ENCODE data around the gene TRAPPC12. TPM values are rescaled to one million over a fixed set of nuclear protein-coding genes. Genes with fewer than 3 reads are reported as not detected.

Gene TRAPPC12
- total RNA-seq, 2 experiments from 2014 or later: 49.8 to 64.0 TPM

- DNase-seq (no peak), ATAC-seq (ENCODE audit: poor library complexity) (no peak)
- H3K9me3 Mint-ChIP-seq: no peaks in the 10 kb centered on the region
- ChIA-PET CTCF (no interaction called here), POLR2A (no interaction called here)
- Histone ChIP-seq H3K9me3 (ENCODE audit: control insufficient read depth in 1 of 2, insufficient read depth in 1 of 2, low read length in 2 of 2) (no peaks in the 10 kb centered on the region), H3K27ac (ENCODE audit: low read depth in 1 of 2, low read length in 2 of 2) (no peak overlapping the region), H3K36me3 (ENCODE audit: insufficient read depth, low read length) (peaks cover 50% of the 10 kb centered on the region), H3K4me1 (ENCODE audit: insufficient read depth, low read length) (no peaks in the 10 kb centered on the region), H3K4me3 (ENCODE audit: low read length) (no peak overlapping the region), H3K27me3 (ENCODE audit: control insufficient read depth in 1 of 2, insufficient read depth in 2 of 2, low read length in 2 of 2) (no peaks in the 10 kb centered on the region)
- no peak overlapping the region for H3K4me3 Mint-ChIP-seq
- peaks cover 33% of the 10 kb centered on the region for H3K4me1 Mint-ChIP-seq (ENCODE audit: low read depth)
- H3K36me3 Mint-ChIP-seq (ENCODE audit: low read depth): peaks cover 80% of the 10 kb centered on the region
- H3K27ac Mint-ChIP-seq: no peak overlapping the region
- TF ChIP-seq, protein P1, sequence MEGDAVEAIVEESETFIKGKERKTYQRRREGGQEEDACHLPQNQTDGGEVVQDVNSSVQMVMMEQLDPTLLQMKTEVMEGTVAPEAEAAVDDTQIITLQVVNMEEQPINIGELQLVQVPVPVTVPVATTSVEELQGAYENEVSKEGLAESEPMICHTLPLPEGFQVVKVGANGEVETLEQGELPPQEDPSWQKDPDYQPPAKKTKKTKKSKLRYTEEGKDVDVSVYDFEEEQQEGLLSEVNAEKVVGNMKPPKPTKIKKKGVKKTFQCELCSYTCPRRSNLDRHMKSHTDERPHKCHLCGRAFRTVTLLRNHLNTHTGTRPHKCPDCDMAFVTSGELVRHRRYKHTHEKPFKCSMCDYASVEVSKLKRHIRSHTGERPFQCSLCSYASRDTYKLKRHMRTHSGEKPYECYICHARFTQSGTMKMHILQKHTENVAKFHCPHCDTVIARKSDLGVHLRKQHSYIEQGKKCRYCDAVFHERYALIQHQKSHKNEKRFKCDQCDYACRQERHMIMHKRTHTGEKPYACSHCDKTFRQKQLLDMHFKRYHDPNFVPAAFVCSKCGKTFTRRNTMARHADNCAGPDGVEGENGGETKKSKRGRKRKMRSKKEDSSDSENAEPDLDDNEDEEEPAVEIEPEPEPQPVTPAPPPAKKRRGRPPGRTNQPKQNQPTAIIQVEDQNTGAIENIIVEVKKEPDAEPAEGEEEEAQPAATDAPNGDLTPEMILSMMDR (IDR thresholded peaks at IDR 0.05): no peak
- intact Hi-C loops (cut with DNase I, micrococcal nuclease): no loop called here
- no peaks in the 10 kb centered on the region for H3K27me3 Mint-ChIP-seq
These were observed 26.4 kb downstream of the TRAPPC12 start for GRCh38 chr2:3405876-3406275.

DNA sequence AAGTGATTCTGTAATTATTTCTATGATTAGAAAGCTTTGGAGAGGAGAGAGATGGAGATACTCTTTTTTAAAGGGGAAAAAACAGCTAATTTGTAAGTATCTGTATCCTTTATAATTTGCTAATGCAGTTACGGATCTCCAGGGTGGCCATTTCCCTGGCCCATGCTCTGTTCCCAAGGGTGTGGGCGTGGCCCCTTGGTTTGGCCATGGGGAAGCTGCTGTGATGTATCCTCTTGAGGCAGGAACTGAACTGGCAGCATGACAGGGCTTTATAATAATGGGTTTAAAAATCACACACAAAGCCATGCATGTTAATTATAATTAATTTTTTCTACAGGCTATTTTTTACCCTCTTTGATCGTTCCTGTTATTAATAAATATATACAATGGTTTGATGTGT, 27.0 kb downstream of the TRAPPC12 start:
- ChIA-PET CTCF (no interaction called here), POLR2A (no interaction called here)
- peaks cover 82% of the 10 kb centered on the region for H3K36me3 Mint-ChIP-seq (ENCODE audit: low read depth)
- H3K27me3 Mint-ChIP-seq: no peaks in the 10 kb centered on the region
- DNase-seq: no peak
- ATAC-seq (ENCODE audit: poor library complexity): no peak
- H3K27ac Mint-ChIP-seq: no peak overlapping the region
- H3K4me3 Mint-ChIP-seq: no peak overlapping the region
- no peak overlapping the region for H3K4me3 ChIP-seq (ENCODE audit: low read length)
- no peaks in the 10 kb centered on the region for H3K9me3 Mint-ChIP-seq
- no peaks in the 10 kb centered on the region for H3K27me3 ChIP-seq (ENCODE audit: control insufficient read depth in 1 of 2, insufficient read depth in 2 of 2, low read length in 2 of 2)
- TF ChIP-seq, protein P1 (IDR thresholded peaks at IDR 0.05): no peak
- intact Hi-C loops (cut with DNase I, micrococcal nuclease): no loop called here
- no peaks in the 10 kb centered on the region for H3K4me1 ChIP-seq (ENCODE audit: insufficient read depth, low read length)
- H3K27ac ChIP-seq (ENCODE audit: low read depth in 1 of 2, low read length in 2 of 2): no peak overlapping the region
- no peaks in the 10 kb centered on the region for H3K9me3 ChIP-seq (ENCODE audit: control insufficient read depth in 1 of 2, insufficient read depth in 1 of 2, low read length in 2 of 2)
- peaks cover 44% of the 10 kb centered on the region for H3K36me3 ChIP-seq (ENCODE audit: insufficient read depth, low read length)
- peaks cover 40% of the 10 kb centered on the region for H3K4me1 Mint-ChIP-seq (ENCODE audit: low read depth)

- H3K4me1 Mint-ChIP-seq (ENCODE audit: low read depth): peaks cover 32% of the 10 kb centered on the region
- H3K36me3 ChIP-seq (ENCODE audit: insufficient read depth, low read length): peaks cover 28% of the 10 kb centered on the region
- no peaks in the 10 kb centered on the region for H3K9me3 ChIP-seq (ENCODE audit: control insufficient read depth in 1 of 2, insufficient read depth in 1 of 2, low read length in 2 of 2)
- H3K4me3 ChIP-seq (ENCODE audit: low read length): no peak overlapping the region
- ChIA-PET POLR2A (no interaction called here), CTCF (no interaction called here)
- no peaks in the 10 kb centered on the region for H3K4me1 ChIP-seq (ENCODE audit: insufficient read depth, low read length)
- H3K4me3 Mint-ChIP-seq: no peak overlapping the region
- no peak overlapping the region for H3K27ac Mint-ChIP-seq
- TF ChIP-seq, protein P1 (IDR thresholded peaks at IDR 0.05): no peak
- DNase-seq (no peak), ATAC-seq (ENCODE audit: poor library complexity) (no peak)
- intact Hi-C loops (cut with DNase I, micrococcal nuclease): no loop called here
- peaks cover 66% of the 10 kb centered on the region for H3K36me3 Mint-ChIP-seq (ENCODE audit: low read depth)
- H3K27me3 ChIP-seq (ENCODE audit: control insufficient read depth in 1 of 2, insufficient read depth in 2 of 2, low read length in 2 of 2): no peaks in the 10 kb centered on the region
- H3K9me3 Mint-ChIP-seq: no peaks in the 10 kb centered on the region
- no peak overlapping the region for H3K27ac ChIP-seq (ENCODE audit: low read depth in 1 of 2, low read length in 2 of 2)
- no peaks in the 10 kb centered on the region for H3K27me3 Mint-ChIP-seq
These were observed 29.3 kb downstream of the TRAPPC12 start for GRCh38 chr2:3408781-3409180.

Measured in CD4-positive, alpha-beta T cell (primary cell).